HL-60/S4 (cell line): Measurements from ENCODE around the gene CRY2.
"Not testable (repeated sequence)": the region's sequence is repeated elsewhere in the genome, so short reads cannot be mapped to it uniquely, and the experiment has no call there.

ENCODE experiments used
- in situ Hi-C: fragments of 300-500 bp; cut with MboI; formaldehyde crosslinking; loops from 2 replicates; pipeline ENCODE4 v1.14.3; 2022; ENCODE audit warnings: low sequenced_read_pairs

CRY2 gene

DNA sequence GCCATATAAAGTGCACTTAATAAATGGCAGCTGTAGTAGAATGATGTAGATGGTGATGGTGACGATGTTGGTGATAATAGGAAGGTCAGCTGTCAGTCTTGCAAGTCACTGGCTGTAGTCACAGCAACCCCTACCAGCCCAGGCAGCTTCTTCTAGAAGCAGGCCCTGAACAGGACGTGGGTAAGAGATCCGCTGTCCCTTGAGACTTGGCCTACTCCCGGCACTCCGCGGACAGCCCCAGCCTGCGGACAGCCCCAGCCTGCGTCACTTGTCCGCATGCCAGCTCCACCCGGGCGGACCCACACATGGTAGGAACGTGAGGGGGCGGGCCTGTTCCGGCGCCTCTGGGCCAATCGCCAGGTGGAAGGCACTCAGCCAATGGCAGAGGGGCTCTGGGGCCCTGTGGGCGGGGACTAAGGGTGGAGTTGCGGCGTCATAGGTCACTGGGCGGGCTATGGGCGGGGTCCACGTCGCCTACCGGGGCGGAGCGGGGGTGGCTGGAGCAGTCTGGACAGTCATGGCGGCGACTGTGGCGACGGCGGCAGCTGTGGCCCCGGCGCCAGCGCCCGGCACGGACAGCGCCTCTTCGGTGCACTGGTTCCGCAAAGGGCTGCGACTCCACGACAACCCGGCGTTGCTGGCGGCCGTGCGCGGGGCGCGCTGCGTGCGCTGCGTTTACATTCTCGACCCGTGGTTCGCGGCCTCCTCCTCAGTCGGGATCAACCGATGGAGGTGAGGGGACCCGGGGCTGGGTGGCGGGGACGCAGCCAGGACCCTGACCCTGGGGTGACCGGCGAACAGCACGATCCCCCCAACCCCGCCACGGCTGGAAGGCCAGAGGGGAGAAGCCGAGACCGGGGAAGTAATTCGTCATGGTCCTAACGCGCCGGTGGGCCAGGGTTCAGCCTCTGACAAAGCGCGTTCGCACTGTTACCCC lies at the start of gene CRY2:
Gene CRY2 (plus strand): TSS at position 502 of the 937 bp plus-strand sequence. CDS start 16 bp downstream, at position 518.
- in situ Hi-C loops, result no loop called here

DNA sequence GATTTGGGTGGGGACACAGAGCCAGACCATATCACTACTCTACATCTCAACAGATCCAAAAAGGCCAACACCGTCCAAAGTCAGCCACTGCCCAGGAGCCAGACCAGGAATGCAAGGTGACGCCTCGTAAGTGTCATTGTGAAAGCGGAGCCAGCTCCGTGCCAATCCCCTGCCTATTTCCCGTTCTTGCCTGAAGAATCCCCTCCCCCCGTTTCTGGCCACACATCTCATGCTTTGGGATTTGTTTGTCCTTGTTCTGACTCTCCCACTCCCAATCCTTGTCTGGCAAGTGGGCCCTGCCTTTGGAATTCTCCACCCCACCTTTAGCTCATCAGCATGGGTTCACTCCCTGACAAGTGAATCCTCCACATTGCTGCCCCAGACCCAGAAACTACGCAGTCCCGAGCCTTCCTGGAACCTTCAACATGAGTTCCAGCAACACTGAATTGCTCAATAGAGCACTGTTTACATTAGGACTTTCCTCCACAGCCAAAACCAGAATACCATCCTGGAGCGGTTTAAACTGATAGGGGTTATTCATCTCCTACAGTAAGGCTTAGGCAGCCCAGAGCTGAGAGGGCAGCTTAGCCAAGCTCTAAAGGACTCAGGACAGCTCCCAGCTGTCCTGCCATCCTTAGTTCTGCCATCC lies 48.4 kb upstream of the CRY2 start:
- in situ Hi-C loops, result loop anchor here (25.0 kb wide), 1 partner anchor 687 kb away; no protein-coding TSS in a partner anchor

DNA sequence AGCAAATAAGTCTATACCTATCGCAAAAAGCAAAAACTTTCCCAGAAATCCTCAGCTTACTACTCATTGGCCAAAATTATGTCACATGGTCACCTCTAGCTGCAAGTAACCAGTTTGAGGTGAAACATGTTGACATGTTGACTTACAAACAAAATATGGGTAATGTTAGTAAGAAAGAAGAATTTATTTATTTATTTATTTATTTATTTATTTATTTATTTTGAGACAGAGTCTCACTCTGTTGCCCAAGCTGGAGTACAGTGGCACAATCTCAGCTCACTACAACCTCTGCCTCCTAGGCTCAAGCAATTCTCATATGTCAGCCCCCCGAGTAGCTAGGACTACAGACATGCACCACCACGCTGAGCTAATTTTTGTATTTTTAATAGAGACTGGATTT lies 47.7 kb upstream of the CRY2 start:
- in situ Hi-C loops, result loop anchor here (25.0 kb wide), 1 partner anchor 687 kb away; no protein-coding TSS in a partner anchor

DNA sequence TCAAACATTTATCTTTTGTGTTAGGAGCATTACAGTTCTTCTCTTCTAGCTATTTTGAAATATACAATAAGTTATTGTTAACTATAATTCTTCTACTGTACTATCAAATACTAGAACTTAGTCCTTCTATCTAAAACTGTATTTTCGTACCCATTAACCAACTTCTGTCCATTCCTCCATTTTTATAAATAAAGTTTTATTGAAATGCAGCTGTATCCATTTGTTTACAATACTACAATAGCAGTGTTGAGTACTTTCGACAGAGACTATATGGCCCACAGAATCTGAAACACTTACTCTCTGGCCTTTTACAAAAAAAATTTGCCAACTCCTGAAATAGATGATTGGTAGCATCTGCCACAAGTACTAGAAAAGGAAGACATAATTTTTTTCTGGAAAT lies 47.0 kb upstream of the CRY2 start:
- in situ Hi-C loops, result no loop called here

DNA sequence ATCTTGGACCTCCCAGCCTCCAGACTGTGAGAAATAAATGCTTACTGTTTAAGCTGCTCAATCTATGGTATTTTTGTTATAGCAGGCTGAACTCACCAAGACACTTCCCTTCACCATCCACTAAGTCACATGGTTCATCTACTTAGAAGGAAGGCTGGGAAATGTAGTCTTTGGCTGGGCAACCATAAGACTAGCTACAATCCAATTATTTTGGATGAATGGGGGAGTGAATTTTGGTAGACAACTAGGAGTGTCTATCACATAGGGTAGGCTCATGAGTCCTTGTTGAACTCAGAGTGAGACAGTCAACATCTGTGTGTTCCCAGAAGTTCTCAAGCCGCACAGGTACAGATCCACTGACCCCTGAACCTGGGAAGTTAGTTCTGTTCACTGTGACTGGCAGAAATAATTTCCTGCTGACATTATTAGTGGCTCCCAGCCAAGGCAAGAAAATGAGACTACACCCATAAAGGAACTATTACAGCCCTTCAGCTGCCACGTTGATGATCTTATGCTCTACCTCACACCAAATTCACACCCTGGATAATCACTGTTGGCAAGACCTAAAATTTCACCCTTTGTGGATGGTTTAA lies 45.5 kb upstream of the CRY2 start:
- in situ Hi-C loops, result no loop called here

DNA sequence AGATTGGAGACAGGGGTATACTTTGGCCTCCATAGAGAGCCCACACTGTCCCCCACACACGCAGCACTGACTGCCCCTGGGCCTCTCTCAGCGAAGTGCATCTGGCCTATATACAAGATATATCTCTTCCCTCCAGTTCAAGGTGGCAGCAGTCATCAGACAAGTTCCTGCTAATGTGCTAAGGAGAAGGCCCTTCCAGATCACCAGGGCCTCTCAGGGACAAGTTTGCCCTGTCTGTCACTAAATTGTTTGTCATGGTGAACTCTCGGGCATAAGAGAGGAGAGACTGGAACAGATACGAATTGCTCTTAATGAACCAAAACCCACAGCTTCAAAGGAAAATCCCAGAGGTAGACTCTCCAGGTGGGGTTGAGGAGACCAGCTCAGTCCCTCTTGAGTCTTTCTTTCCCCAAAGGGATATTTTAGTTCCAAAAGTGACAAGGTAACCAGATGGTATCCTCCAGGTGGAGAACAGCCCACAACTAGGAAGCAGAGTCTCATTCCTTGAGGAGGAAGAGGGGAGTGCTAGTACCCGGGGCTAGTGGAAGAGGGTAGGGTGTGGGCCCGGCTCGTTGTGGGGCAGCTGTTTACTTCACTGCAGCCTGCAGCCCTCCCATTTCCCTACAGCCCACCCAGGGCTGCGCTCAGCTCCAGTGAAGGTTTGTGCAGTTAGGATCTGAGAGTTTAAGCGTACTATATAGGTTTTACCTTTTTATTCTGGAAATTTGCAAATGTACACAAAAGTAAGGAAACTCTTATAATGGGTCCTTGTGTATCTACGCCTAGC lies 44.6 kb upstream of the CRY2 start:
- in situ Hi-C loops, result no loop called here

DNA sequence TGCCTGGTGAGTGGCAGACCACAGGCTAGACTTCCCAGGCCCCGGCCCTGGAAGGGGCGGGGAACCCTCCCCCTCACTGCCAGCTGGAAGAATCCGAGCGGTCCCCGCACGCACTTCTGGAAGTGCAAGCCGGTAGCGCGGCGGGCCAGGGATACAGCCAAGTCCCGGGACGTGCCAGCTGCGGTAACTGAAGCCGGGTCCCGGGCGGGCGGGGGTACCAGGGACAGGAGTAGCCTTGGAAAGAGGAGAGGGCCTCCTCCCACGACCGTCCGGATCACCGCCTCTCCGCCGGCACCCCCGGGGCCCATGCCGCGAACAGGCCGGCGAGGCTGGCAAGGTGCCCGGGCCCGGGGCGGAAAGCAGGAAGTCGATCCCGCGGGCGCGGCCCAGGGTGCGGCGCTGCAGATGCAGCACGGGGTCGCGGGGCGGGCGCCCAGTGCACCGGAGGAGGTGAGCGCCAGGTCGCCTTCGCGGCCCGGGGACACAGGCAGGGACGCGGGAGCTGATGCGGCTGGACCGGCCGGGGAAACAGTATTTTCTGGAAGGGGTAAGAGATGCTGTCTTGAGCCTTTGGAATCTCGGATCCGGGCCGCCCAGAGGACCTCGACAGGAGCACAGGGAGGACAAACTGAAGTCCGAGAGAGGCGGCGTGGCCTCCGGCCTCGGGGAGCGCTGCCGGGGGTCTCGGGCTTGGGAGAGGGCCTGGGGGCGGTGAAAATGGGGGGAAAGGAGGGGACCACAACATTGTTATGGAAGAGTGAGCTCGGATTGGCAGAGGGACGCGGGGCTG lies 43.1 kb upstream of the CRY2 start:
- in situ Hi-C loops, result no loop called here

DNA sequence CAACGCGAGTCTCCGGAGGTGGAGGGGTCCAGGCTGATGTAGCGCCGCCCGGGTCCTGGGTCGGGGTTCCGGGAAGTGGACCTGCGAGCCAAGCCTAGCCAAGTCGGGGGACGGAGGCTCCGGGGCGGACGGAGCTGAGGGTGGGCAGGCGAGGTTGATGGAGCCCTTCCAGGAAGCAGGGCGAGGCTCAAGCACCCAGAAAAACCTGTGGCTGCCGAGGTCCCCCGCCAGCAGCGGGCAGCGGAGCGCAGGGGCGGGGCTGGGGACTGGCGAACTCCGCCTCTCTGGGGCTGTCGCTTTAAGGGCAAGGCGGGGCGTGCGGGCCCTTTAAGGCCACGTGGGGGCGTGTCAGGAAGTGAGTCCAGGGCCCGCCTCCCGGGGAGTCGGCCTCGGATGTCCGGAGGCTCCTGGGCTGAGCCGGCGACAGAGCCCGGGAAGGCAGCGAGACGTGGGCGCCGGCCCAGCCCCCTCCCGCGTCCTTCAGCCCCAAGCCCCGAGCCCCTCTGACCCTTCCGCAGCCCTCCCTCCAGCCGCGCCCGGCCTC lies 42.4 kb upstream of the CRY2 start, which contains the start of gene SLC35C1:
Gene SLC35C1 (plus strand): TSS at position 389 of the 544 bp plus-strand sequence. CDS start 653 bp downstream, outside the sequence.
- in situ Hi-C loops, result no loop called here

DNA sequence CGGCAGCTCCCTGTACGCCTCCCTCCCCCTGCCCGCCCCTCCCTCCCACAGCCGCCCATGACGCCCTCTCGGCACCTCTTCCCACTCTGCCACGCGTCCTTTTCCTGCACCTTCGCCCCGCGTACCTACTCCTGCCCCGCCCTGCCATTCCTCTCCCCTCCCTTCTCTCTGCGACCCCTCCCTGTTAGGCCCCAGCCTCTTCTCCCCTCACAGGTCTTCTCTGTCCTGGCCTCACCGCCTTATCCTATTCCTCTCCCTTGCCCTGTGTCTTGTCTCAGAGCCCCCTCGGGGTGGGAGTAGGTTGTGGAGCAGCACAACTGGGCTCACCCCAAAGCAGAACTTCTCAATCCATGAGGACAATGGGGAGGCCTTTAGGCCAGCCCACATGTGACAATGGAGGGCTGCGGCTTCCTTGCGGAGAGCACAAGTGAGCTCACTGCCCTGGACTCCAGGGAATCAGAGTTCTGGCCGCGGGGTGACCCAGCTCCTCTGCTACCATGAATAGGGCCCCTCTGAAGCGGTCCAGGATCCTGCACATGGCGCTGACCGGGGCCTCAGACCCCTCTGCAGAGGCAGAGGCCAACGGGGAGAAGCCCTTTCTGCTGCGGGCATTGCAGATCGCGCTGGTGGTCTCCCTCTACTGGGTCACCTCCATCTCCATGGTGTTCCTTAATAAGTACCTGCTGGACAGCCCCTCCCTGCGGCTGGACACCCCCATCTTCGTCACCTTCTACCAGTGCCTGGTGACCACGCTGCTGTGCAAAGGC lies 41.8 kb upstream of the CRY2 start:
- in situ Hi-C loops, result no loop called here

DNA sequence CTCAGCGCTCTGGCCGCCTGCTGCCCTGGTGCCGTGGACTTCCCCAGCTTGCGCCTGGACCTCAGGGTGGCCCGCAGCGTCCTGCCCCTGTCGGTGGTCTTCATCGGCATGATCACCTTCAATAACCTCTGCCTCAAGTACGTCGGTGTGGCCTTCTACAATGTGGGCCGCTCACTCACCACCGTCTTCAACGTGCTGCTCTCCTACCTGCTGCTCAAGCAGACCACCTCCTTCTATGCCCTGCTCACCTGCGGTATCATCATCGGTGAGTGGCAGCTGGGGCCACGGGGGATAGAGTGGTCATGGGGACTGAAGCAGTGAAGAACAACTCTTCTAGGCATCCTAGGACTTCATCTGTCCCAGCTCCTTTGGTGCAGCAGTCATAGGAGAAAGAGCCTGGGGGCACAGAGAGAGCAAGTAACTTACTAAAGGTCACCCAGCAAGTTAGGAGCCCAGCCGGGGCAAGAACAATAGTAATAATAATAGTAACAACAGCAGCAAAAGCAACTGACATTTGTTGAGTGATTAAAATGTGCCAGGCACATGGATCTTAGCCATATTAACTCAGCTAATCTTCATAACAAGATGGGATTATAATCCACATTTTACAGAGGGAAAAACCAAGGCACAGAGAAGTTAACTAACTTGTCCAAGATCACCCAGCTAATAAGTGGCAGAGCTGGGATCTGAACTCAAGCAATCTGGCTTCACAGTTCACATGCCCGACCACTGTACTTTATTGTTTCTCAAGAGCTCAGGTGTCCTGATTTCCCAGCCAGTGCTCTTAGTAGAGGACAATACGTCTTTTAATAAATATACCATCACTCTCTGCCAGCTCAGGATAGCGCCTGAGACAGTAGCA lies 41.0 kb upstream of the CRY2 start:
- in situ Hi-C loops, result no loop called here

DNA sequence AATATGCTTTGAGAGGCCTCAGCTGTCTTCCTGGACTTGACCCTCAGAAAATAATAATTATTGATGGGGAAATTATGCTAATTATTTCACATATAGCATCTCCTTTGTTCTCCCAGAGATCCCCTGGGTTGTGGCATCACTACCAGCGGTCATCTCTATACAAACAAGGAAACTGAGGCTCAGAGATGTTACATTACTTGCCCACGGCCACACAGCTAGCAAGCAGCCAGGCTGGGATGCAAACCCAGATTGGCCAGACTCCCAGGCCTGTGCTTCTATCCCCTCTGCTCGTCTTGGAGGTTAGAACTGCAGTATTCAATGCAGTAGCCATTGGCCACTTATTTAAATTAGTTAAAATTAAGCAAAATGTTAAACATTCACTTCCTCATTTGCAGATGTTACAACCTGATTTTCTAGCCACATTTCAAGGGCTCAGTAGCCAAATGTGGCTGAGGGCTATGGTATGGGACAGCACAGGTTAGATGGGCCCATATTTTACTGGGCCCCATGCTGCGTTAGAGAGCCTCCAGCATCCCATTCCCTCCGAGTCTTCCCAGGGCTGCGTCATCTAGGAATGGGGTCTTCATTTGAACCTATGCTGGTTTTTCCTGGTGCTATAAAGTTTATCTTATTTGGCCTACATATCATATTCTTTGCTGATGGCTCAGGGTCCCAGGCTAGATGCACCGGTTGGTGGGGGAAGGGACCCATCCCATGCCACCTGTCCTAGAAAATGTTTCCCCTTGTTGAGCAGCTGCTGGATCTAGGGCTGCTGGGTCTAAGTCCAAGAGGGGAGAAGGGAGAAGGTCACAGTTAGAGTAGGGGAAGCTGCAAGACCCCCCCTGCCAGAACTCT lies 40.1 kb upstream of the CRY2 start:
- in situ Hi-C loops, result no loop called here

DNA sequence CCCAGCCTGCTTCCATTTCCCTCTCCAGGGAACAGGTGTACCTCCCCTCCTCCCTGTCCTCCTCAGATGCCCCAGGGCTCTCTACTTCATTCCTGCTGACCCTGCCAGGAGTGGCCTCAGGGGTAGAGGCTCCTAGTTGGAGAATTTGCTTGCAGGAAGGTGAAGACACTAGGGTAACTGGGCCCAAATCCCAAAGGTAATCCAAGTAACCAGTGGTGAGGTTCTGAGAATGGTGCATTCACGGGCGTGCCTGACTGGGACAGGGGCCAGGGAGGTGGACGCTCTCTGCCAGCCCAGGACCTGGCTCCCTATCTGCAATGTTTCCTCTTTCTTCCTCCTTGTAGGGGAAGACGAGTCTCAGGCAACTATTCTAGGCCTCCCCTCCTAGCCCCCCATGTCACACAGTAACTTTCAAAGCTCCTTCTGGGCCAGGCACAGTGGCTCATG lies 39.5 kb upstream of the CRY2 start:
- in situ Hi-C loops, result no loop called here

DNA sequence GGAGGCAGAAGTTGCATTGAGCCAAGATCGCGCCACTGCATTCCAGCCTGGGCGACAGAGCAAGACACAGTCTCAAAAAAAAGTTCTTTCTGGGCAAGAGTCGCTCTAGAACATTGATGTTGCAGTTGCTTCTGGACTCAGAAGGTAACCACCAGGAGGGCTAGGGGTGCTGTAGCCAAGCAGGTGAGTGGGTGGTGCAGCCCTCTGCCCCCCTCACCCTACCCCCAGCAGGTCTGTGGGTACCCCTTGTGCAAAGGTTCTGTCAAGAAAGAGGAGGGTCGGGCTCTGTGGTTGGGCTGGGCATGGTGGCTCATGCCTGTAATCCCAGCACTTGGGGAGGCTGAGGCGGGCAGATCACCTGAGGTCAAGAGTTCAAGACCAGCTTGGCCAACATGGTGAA lies 38.8 kb upstream of the CRY2 start:
- in situ Hi-C loops, result not testable (repeated sequence)

DNA sequence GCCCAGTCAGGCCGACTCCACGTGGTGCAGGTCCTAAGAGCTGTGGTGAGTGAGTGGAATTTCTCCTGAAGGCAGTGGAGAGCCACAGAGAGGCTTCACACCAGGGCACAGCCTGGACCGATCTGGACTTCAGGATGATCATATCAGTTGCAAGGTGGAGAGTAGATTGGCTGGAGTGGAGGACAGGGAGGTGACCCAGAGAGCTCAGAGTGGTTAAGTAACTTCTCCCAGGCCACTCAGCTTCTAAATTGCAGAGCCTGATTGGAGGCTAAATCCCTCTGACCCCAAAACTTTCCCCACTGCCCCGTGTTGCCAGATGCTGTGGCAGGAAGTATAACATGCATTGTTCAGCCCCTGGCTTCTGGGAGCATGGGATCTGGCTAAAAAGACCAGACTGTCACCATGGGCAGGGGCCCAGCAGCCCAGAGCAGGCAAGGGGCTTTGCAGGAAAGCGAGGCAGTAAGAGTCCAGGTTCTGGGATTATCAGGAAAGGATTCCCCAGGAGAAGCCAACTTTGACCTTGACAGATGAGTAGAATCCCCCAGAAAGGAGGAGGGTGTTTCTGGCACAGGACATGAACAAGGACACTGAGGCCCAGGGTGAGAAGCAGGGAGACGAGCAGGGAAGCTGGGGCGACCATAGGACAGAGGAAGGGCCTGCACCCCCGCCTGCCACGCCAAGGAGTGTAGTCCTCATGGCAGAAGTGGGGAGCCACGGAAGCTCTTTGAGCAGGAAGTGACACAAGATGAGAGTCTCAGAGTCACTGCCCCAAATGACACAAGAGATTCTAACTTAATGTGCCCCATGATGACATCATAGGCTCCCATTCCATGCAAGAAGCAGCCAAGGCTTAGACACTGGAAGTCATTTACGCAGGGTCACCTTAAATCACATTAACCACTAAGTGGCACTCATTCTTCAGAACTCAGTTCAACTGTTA lies 37.5 kb upstream of the CRY2 start:
- in situ Hi-C loops, result no loop called here

DNA sequence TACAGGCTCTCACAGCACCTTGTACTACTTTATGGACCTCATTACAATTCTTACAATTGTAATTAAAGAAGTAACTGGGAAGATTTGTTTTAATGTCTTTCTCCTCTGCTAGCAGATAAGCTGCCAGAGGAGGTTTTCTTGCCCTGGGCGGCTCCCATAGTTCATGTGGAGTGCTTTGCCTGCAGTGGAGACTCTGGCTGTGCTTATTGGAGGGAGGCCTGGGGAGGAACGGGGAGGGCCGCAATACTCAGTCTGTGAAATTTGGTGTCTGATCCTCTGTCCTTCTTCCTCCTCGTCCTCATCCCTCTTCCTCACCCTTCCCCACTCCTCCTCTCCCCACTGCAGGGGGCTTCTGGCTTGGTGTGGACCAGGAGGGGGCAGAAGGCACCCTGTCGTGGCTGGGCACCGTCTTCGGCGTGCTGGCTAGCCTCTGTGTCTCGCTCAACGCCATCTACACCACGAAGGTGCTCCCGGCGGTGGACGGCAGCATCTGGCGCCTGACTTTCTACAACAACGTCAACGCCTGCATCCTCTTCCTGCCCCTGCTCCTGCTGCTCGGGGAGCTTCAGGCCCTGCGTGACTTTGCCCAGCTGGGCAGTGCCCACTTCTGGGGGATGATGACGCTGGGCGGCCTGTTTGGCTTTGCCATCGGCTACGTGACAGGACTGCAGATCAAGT lies 36.7 kb upstream of the CRY2 start:
- in situ Hi-C loops, result no loop called here
